GM23338 (cell line): ENCODE data around the gene C14orf93. TPM values are rescaled to one million over a fixed set of nuclear protein-coding genes. Genes with fewer than 3 reads are reported as not detected.

Source experiments
- ATAC-seq: fragments of 200-7000 bp; cut with Tn5 transposase; 3 replicates; pipeline ENCODE4 v1.9.1; 2020
- DNase-seq: peaks from one replicate; pipeline ENCODE4 v3.0.0-alpha.2; 2015; ENCODE audit warnings: low spot score
- H2AFZ ChIP-seq: fragments of 200-600 bp; sonication (generic); 2 replicates; pipeline ENCODE4 v1.8.0; 2016; ENCODE audit warnings: antibody characterized with exemption, mild to moderate bottlenecking, moderate library complexity
- H3F3A ChIP-seq: fragments of 200-600 bp; sonication (generic); replicated peaks from 2 replicates; pipeline ENCODE4 v1.8.0; 2017; ENCODE audit warnings: antibody characterized with exemption, mixed run types, low read depth
- H3K27ac ChIP-seq: fragments of 200-600 bp; sonication (generic); 2 replicates; pipeline ENCODE4 v1.6.1; 2016; ENCODE audit warnings: low read depth
- H3K27me3 ChIP-seq: fragments of 200-600 bp; sonication (generic); 2 replicates; pipeline ENCODE4 v1.8.0; 2016; ENCODE audit warnings: mild to moderate bottlenecking, mixed run types, moderate library complexity; ENCODE audit not compliant: insufficient read depth
- H3K36me3 ChIP-seq: fragments of 200-600 bp; sonication (generic); 2 replicates; pipeline ENCODE4 v1.8.0; 2016; ENCODE audit warnings: mild to moderate bottlenecking; ENCODE audit not compliant: insufficient read depth
- H3K4me1 ChIP-seq: fragments of 200-600 bp; sonication (generic); 2 replicates; pipeline ENCODE4 v1.8.0; 2016; ENCODE audit warnings: mild to moderate bottlenecking, moderate library complexity; ENCODE audit not compliant: insufficient read depth
- H3K4me2 ChIP-seq: fragments of 200-600 bp; sonication (generic); 2 replicates; pipeline ENCODE4 v1.7.1; 2017; ENCODE audit warnings: mixed run types
- H3K4me3 ChIP-seq: fragments of 200-600 bp; sonication (generic); 2 replicates; pipeline ENCODE4 v1.6.1; 2016; ENCODE audit warnings: mixed run types
- H3K79me2 ChIP-seq: fragments of 200-600 bp; sonication (generic); replicated peaks from 2 replicates; pipeline ENCODE4 v1.8.0; 2017; ENCODE audit warnings: mild to moderate bottlenecking; ENCODE audit not compliant: insufficient read depth
- H3K9me2 ChIP-seq: fragments of 200-600 bp; sonication (generic); 2 replicates; pipeline ENCODE4 v1.8.0; 2017; ENCODE audit not compliant: insufficient read depth
- H4K20me1 ChIP-seq: fragments of 200-600 bp; sonication (generic); replicated peaks from 2 replicates; pipeline ENCODE4 v1.8.0; 2017; ENCODE audit warnings: mild to moderate bottlenecking; ENCODE audit not compliant: insufficient read depth
- H3K27ac Mint-ChIP-seq: 2 replicates; pipeline ENCODE4 v1.8.0; 2020; ENCODE audit warnings: inconsistent platforms, mild to moderate bottlenecking, moderate library complexity, mixed read lengths
- H3K27me3 Mint-ChIP-seq: 3 replicates; pipeline ENCODE4 v1.8.0; 2022; ENCODE audit warnings: low read depth, mild to moderate bottlenecking, moderate library complexity, mixed read lengths, inconsistent platforms; ENCODE audit not compliant: insufficient read depth, poor library complexity
- H3K36me3 Mint-ChIP-seq: 3 replicates; pipeline ENCODE4 v1.8.0; 2021; ENCODE audit warnings: low read depth, mild to moderate bottlenecking, inconsistent platforms, moderate library complexity, mixed read lengths
- H3K4me1 Mint-ChIP-seq: 3 replicates; pipeline ENCODE4 v1.8.0; 2020; ENCODE audit warnings: mild to moderate bottlenecking, inconsistent platforms, mixed read lengths
- H3K4me3 Mint-ChIP-seq: 3 replicates; pipeline ENCODE4 v1.8.0; 2021; ENCODE audit warnings: moderate library complexity, mild to moderate bottlenecking, inconsistent platforms, mixed read lengths
- H3K9me3 Mint-ChIP-seq: 3 replicates; pipeline ENCODE4 v1.8.0; 2020; ENCODE audit warnings: moderate library complexity, mild to moderate bottlenecking, inconsistent platforms, mixed read lengths
- CREB1 ChIP-seq: fragments of 250-450 bp; sonication (Bioruptor Pico); IDR thresholded peaks from 2 replicates; pipeline ENCODE4 v1.5.0; 2020; ENCODE audit warnings: low read depth, mild to moderate bottlenecking, moderate library complexity
- CTCF ChIP-seq, 2 experiments: fragments of 200-600 bp in 1 of 2; sonication (generic) in 1 of 2; conservative IDR thresholded peaks; 2 replicates each; pipeline versions ENCODE4 v1.5.1 to v1.6.1; 2016 to 2017; ENCODE audit warnings: antibody characterized with exemption in 2 of 2, low read depth in 2 of 2, mild to moderate bottlenecking in 2 of 2, moderate library complexity in 1 of 2
- ETS1 ChIP-seq: IDR thresholded peaks from 2 replicates; pipeline ENCODE4 v1.6.1; 2016; ENCODE audit warnings: antibody characterized with exemption
- EZH2 ChIP-seq: fragments of 200-600 bp; sonication (generic); IDR thresholded peaks from one replicate; pipeline ENCODE4 v1.8.0; 2017; ENCODE audit warnings: antibody characterized with exemption, mild to moderate bottlenecking, low read depth; ENCODE audit not compliant: unreplicated experiment
- EZH2phosphoT487 ChIP-seq: fragments of 200-600 bp; sonication (generic); IDR thresholded peaks from one replicate; pipeline ENCODE4 v1.8.1; 2018; ENCODE audit warnings: antibody characterized with exemption; ENCODE audit not compliant: unreplicated experiment
- JUNB ChIP-seq: IDR thresholded peaks from one replicate; pipeline ENCODE4 v1.6.1; 2016; ENCODE audit warnings: antibody characterized with exemption; ENCODE audit not compliant: unreplicated experiment
- NANOG ChIP-seq: IDR thresholded peaks from 2 replicates; pipeline ENCODE4 v1.6.1; 2016; ENCODE audit warnings: antibody characterized with exemption, borderline replicate concordance
- POLR2AphosphoS5 ChIP-seq: IDR thresholded peaks from 2 replicates; pipeline ENCODE4 v1.6.1; 2016; ENCODE audit warnings: antibody characterized with exemption, low read depth
- REST ChIP-seq: IDR thresholded peaks from one replicate; pipeline ENCODE4 v1.6.1; 2018; ENCODE audit warnings: antibody characterized with exemption; ENCODE audit not compliant: unreplicated experiment
- STAT1 ChIP-seq: IDR thresholded peaks from one replicate; pipeline ENCODE4 v1.6.1; 2016; ENCODE audit warnings: antibody characterized with exemption; ENCODE audit not compliant: unreplicated experiment
- ZNF114 ChIP-seq: fragments of 250-450 bp; sonication (Bioruptor Pico); IDR thresholded peaks from 2 replicates; pipeline ENCODE4 v1.5.0; 2020; ENCODE audit warnings: mild to moderate bottlenecking, moderate library complexity
- ZNF331 ChIP-seq: fragments of 250-450 bp; sonication (Bioruptor Pico); IDR thresholded peaks from 2 replicates; pipeline ENCODE4 v1.5.0; 2020; ENCODE audit warnings: low read depth, mild to moderate bottlenecking, moderate library complexity
- ZNF462 ChIP-seq: fragments of 250-450 bp; sonication (Bioruptor Pico); IDR thresholded peaks from 2 replicates; pipeline ENCODE4 v1.5.0; 2020; ENCODE audit warnings: mild to moderate bottlenecking, moderate library complexity
- polyA plus RNA-seq: library from polyadenylated mRNA; unstranded; fragments of >200 nt; fragmentation: Nextera tagmentation; extraction: Ambion mirVana; gene quantifications from 2 replicates; pipeline ENCODE4 v1.2.1, GENCODE V29; 2016
- total RNA-seq: library from RNA; depleted of rRNA; stranded (reverse); fragments of >200 nt; shearing (Covaris generic); gene quantifications from 2 replicates; pipeline ENCODE4 v1.2.3, GENCODE V29; 2014

The C14orf93 gene
- total and polyA plus RNA-seq, 2 experiments from 2014 or later, result 3.5 to 11.7 TPM

GRCh38 chr14:22945642-22946041 is 64.3 kb downstream of the C14orf93 start (continued):
- no peak for TF ChIP-seq POLR2AphosphoS5
- TF ChIP-seq CREB1 (CRISPR knock-in tag), result no peak
- no peak for TF ChIP-seq EZH2

- H3K27ac Mint-ChIP-seq, result no peak overlapping the region
- H3K9me3 Mint-ChIP-seq, result no peaks in the 10 kb centered on the region
- H3K36me3 Mint-ChIP-seq, result peaks cover 16% of the 10 kb centered on the region
- no peaks in the 10 kb centered on the region for H3K27me3 ChIP-seq
- H3K27ac ChIP-seq, result no peak overlapping the region
- DNase-seq (no peak), ATAC-seq (no peak)
- H3F3A ChIP-seq, result 0 out of 2 replicates have a peak, but pooled peaks cover 3% of the 10 kb centered on the region
- no peak overlapping the region for H3K4me3 Mint-ChIP-seq
- H3K4me2 ChIP-seq, result no peak overlapping the region
- peaks cover 4% of the 10 kb centered on the region for H3K27me3 Mint-ChIP-seq
- no peak for TF ChIP-seq ZNF462
- TF ChIP-seq ZNF114 (CRISPR knock-in tag), result no peak
- TF ChIP-seq JUNB, result no peak
- TF ChIP-seq REST, result no peak
- no peak for TF ChIP-seq POLR2AphosphoS5
- TF ChIP-seq NANOG, result no peak
- no peak for TF ChIP-seq CTCF (conservative IDR thresholded peaks at IDR 0.05; ENCODE audit: low read depth in 2 of 2)
- no peak for TF ChIP-seq EZH2phosphoT487
- TF ChIP-seq EZH2, result no peak
- TF ChIP-seq ZNF331 (CRISPR knock-in tag), result no peak
- no peak for TF ChIP-seq CREB1 (CRISPR knock-in tag)
- no peak for TF ChIP-seq ETS1
- TF ChIP-seq STAT1, result no peak
- H3K9me2 ChIP-seq, result no peaks in the 10 kb centered on the region
- H3K79me2 ChIP-seq, result no peaks in the 10 kb centered on the region
- no peaks in the 10 kb centered on the region for H4K20me1 ChIP-seq
- H3K4me1 ChIP-seq, result no peaks in the 10 kb centered on the region
- H3K4me1 Mint-ChIP-seq, result 0 out of 3 replicates have a peak, but pooled peaks cover 3% of the 10 kb centered on the region
- no peaks in the 10 kb centered on the region; the same call in 1 of the 2 replicates for H3K36me3 ChIP-seq
- no peak overlapping the region for H2AFZ ChIP-seq
- no peak overlapping the region for H3K4me3 ChIP-seq
Measured at GRCh38 chr14:22939684-22940083, 70.3 kb downstream of the C14orf93 start.
